H1 (cell line): ENCODE results near the gene MSI2. TPM values are rescaled to one million over a fixed set of nuclear protein-coding genes. Genes with fewer than 3 reads are reported as not detected.

ENCODE experiments used
- CHD1 ChIP-seq: IDR thresholded peaks from 2 replicates; pipeline ENCODE4 v1.6.1; 2012; ENCODE audit warnings: low read depth, low read length, improper control_type of control experiment
- FOSL1 ChIP-seq: IDR thresholded peaks from 2 replicates; pipeline ENCODE4 v1.6.1; 2011; ENCODE audit warnings: mild to moderate bottlenecking, low read depth, low read length, moderate library complexity; ENCODE audit not compliant: insufficient read depth
- POLR2AphosphoS5 ChIP-seq: IDR thresholded peaks from 2 replicates; pipeline ENCODE4 v1.6.1; 2011; ENCODE audit warnings: low read depth, low read length
- SP2 ChIP-seq: IDR thresholded peaks from 2 replicates; pipeline ENCODE4 v1.6.1; 2012; ENCODE audit warnings: mild to moderate bottlenecking, low read length, inconsistent platforms
- YY1 ChIP-seq: IDR thresholded peaks from 2 replicates; pipeline ENCODE4 v1.6.1; 2011; ENCODE audit warnings: low read depth, mild to moderate bottlenecking, low read length
- polyA plus RNA-seq, 7 experiments: library from polyadenylated mRNA; depleted of rRNA in 3 of 7; stranded (reverse) in 5 of 7; unstranded in 2 of 7; fragments of >200 nt in 5 of 7; fragments of 200-250 nt in 2 of 7; gene quantifications; 1 replicate in 5 of 7; 2 replicates in 1 of 7; 4 replicates in 1 of 7; pipeline versions ENCODE4 v1.2.1 to v1.2.3, GENCODE V29; 2011 to 2013; ENCODE audit warnings: missing spikeins in 2 of 7, mixed read lengths in 2 of 7
- total RNA-seq: library from RNA; stranded (reverse); fragmentation: NEBNext Ultra II Directional; extraction: Animal tissue kit (Norgen Biotek cat#: 25700); gene quantifications from 2 replicates; pipeline ENCODE4 v1.2.1, GENCODE V29; 2021

Gene MSI2
- total and polyA plus RNA-seq, 2 of the 8 experiments (the other 6 are each of a cell fraction or from before 2014, with no cell fraction given): 36.7 to 80.6 TPM

GRCh38 chr17:57669671-57670529, 413.6 kb downstream of the MSI2 start (continued):
- no peak for TF ChIP-seq YY1
- TF ChIP-seq SP2: no peak
- no peak for TF ChIP-seq POLR2AphosphoS5
- no peak for TF ChIP-seq CHD1
- no peak for TF ChIP-seq FOSL1
